Upper lobe of left lung (tissue), 4 donors: ENCODE data around the gene NME7.

Source experiments
- CTCF ChIP-seq, 6 experiments: fragments of 450-650 bp in 4 of 6; fragments of 200-600 bp in 2 of 6; sonication (generic) in 2 of 6; IDR thresholded peaks; one replicate each; pipeline ENCODE4 v1.5.1; 2016 to 2019; ENCODE audit warnings: antibody characterized with exemption in 6 of 6
- EP300 ChIP-seq, 4 donors: sonication (generic); formaldehyde crosslinking; IDR thresholded peaks; one replicate each; pipeline ENCODE4 v1.5.1; 2017; ENCODE audit warnings: antibody characterized with exemption in 4 of 4, control low read depth in 2 of 4
- POLR2A ChIP-seq, 4 donors: fragments of 450-650 bp; IDR thresholded peaks; one replicate each; pipeline ENCODE4 v1.5.1; 2016 to 2017; ENCODE audit warnings: antibody characterized with exemption in 4 of 4, mild to moderate bottlenecking in 2 of 4
- POLR2AphosphoS5 ChIP-seq, 2 donors: sonication (generic); formaldehyde crosslinking; IDR thresholded peaks; one replicate each; pipeline ENCODE4 v1.5.1; 2017; ENCODE audit warnings: antibody characterized with exemption in 2 of 2

GRCh38 chr1:169295846-169296245 lies 71.8 kb downstream of the NME7 start:
- TF ChIP-seq CTCF (IDR thresholded peaks at IDR 0.05) (no peak), POLR2AphosphoS5 (IDR thresholded peaks at IDR 0.05) (no peak), POLR2A (IDR thresholded peaks at IDR 0.05) (no peak), EP300 (IDR thresholded peaks at IDR 0.05) (no peak)
